Stimulated activated CD4-positive, alpha-beta T cell treated with anti-CD3 and anti-CD28 coated beads, Interleukin-4, amount 100 ng/mL, for 4 hours (primary cell): ENCODE results near the gene RHOA.
"Not testable (repeated sequence)": the region's sequence is repeated elsewhere in the genome, so short reads cannot be mapped to it uniquely, and the experiment has no call there.

Experiments used
- DNase-seq, 2 experiments: peaks; one replicate each; pipeline ENCODE4 v3.0.0-alpha.2; 2020

The RHOA gene

GRCh38 chr3:49358884-49359225, 52.9 kb downstream of the RHOA start:
- peak in 1 of 2 experiments; percentile 15 for DNase-seq

- DNase-seq = peak; percentile 56 to 75
Measured at GRCh38 chr3:49358217-49358883, 53.4 kb downstream of the RHOA start, which contains the start of gene GPX1. GPX1 (minus strand) TSS chr3:49358353; CDS start chr3:49358278, 75 bp downstream.

DNA sequence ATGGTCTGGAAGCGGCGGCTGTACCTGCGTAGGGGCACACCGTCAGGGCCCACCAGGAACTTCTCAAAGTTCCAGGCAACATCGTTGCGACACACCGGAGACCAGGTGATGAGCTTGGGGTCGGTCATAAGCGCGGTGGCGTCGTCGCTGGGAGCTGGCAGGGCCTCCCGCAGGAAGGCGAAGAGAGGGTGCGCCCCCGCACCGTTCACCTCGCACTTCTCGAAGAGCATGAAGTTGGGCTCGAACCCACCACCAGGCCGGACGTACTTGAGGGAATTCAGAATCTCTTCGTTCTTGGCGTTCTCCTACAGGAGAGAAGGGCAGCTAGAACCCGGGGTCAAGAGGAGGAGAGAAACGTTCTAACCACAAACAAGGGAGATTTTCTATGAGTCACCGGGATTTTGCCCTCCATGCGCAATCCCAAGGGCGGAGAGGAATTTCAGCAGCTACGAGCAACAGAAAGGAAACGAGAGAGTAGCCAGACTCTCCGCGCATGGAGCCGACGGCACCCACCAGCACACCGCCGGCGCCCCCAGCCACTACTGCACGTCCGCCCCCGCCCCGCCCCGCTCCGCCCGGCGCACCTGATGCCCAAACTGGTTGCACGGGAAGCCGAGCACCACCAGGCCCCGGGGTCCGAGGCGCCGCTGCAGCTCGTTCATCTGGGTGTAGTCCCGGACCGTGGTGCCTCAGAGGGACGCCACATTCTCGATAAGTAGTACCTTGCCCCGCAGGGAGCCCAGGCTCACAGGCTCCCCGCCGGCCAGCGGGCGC, 54.1 kb downstream of the RHOA start:
- peak; percentile 50 to 54 for DNase-seq

- not testable (repeated sequence) for DNase-seq
Measured at GRCh38 chr3:49357095-49357442, 54.7 kb downstream of the RHOA start.

- DNase-seq = no peak
Measured at GRCh38 chr3:49352890-49353421, 58.8 kb downstream of the RHOA start.

GRCh38 chr3:49352281-49352680, 59.5 kb downstream of the RHOA start:
- no peak for DNase-seq

- DNase-seq = no peak
Measured at GRCh38 chr3:49351521-49352011, 60.2 kb downstream of the RHOA start.

GRCh38 chr3:49349348-49350114, 62.2 kb downstream of the RHOA start:
- DNase-seq = no peak

- not testable (repeated sequence) for DNase-seq
Measured at GRCh38 chr3:49348361-49348760, 63.4 kb downstream of the RHOA start.

DNA sequence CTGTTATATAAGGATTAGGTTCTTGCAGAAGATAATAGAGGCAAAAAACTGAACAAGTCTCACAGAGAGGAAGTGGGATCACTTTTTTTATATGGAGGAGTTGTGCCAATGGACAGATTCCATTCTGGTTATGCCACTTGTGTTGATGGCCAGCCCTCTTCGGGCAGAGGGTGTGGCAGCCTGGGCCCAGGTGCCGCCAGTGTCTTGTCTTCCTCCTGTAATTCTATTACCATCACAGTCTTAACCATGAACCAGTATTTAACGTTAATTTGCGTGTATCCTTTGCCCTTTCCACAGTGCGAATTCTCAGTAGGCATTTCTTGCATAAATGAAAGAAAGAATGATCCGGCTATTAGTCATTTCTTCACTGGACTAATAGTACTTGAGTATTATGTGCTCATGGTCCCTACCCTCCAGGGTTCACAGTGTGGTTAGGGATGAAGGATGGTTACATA, 65.0 kb downstream of the RHOA start:
- DNase-seq = no peak

DNA sequence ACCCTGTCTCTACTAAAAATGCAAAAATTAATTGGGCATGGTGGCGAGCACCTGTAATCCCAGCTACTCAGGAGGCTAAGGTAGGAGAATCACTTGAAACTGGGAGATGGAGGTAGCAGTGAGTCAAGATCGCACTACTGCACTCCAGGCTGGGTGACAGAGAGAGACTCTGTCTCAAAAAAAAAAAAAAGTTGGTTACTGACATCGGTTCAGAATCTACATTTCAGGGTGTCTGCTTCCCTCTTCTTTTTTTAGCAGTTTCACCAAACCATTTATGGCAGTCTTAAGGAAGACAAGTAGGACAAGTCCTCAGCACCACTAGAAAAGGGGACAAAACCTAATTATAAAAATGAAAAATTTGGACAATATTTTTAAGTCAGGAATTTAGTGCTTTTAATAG, 68.6 kb downstream of the RHOA start:
- DNase-seq = no peak

GRCh38 chr3:49341996-49342395, 69.8 kb downstream of the RHOA start:
- no peak for DNase-seq

DNA sequence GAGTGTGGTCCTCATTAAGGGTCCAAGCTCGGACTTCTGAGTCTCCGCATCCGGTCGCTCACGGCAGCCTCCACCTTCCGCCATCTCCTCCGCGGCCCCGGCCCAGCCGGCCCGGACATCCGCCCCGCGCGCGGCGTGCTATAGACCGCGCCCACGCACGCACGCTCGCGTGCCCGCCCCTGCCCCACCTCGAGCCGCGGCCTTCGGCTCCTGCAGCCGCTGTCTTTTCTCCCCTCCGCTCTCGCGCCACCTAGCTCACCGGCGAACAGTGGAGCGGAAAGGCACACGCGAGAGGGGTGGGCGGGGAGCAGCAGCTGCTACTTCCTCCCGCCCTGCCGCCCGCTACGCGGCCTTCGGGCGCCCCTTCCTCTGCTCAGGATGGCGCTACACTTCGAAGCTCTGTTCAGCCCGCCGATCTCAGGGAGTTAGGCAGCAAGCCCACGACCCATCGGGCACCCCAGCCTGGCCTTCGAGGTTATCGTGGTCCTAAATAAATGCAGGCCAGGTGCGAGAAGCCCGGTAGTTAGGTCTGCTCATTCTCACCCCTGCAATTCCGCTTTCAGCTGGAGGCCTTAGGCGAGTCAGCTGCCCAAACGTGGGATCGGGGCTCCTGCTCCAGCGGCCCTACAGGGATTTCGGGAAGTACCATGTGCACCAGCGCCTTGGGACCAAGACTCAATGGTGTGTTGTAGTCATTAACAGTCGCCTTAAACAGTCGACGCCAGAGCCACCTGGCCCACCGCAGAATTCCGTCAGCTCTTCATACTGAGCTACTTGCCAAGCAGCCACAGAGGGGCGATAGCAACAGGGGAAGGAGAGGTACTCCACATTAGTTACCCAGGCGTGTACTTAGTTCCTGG, 71.6 kb downstream of the RHOA start, which contains the start of gene USP4:
Gene USP4, minus strand, starts transcription at position 113 of the 860 bp plus-strand sequence. Its CDS starts 29 bp downstream, at position 84.
- peak; percentile 94 to 95 for DNase-seq

DNA sequence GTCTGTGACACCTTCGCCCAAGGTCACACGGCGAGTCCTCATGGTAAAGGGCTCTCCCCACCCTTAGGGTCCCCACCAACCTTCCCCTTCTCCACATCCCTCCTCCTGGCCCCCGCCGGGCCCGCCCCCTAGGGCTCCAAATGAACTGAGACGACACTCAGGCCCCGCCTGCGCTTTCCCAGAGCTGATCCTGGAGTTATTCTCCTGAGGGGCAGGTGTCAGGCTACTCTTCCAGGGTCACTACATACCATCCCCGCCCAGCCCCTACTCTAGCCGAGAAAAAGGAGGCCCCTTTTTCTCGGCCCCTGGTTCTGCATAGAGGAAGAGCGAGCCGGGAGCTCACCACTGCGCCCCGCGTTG, 72.2 kb downstream of the RHOA start:
- DNase-seq = peak in 1 of 2 experiments; percentile 11

- DNase-seq = no peak
Measured at GRCh38 chr3:49333916-49334633, 77.7 kb downstream of the RHOA start.

DNA sequence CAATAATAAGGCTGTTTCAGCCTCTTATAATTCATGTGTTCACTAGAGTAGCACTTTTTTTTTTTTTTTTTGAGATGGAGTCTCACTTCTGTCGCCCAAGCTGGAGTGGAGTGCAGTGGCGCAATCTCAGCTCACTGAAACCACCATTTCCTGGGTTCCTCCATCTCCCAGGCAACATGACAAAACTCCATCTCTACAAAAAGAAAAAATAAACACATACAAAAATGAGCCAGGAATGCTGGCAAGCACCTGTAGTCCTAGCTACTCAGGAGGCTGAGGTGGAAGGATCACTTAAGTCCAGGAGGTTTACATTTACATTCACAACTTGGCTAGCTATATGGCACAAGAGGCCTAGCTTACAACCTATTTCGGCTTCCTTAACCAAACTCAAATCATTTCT, 78.7 kb downstream of the RHOA start:
- no peak for DNase-seq

DNA sequence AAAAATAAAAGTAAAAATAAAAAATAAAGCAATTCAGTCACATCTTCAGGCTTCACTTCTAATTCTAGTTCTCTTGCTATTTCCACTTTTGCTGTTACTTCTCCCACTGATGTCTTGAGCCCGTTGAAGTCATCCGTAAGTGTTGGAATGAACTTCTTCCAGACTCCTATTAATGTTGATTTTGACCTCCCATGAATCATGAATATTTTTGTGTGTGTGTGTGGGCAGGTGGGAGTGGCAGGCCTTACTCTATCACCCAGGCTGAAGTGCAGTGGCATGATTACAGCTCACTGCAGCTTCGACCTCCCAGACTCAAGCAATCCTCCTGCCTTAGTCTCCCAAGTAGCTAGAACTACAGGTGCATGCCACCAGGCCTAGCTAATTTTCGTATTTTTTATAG, 82.6 kb downstream of the RHOA start:
- no peak for DNase-seq

GRCh38 chr3:49328350-49328749, 83.4 kb downstream of the RHOA start:
- not testable (repeated sequence) for DNase-seq

DNA sequence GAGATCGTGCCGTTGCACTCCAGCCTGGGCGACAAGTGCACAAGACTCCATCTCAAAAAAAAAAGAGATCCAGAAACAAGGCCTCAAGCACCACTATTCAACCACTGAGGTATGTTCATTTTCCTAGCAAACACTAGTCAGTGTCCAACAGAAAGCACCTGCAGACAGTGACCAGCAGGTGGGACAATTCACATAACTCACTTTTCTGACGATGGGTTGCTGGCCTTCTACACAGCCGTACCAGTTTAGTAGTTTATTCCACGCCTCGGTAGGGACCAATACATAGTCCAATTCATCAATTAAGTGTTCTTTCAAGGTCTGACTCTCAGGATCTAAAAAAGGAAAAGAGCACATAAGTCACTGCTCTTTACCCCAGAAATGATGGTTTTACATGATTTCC, 84.3 kb downstream of the RHOA start:
- no peak for DNase-seq

GRCh38 chr3:49324768-49325167, 87.0 kb downstream of the RHOA start:
- no peak for DNase-seq

DNA sequence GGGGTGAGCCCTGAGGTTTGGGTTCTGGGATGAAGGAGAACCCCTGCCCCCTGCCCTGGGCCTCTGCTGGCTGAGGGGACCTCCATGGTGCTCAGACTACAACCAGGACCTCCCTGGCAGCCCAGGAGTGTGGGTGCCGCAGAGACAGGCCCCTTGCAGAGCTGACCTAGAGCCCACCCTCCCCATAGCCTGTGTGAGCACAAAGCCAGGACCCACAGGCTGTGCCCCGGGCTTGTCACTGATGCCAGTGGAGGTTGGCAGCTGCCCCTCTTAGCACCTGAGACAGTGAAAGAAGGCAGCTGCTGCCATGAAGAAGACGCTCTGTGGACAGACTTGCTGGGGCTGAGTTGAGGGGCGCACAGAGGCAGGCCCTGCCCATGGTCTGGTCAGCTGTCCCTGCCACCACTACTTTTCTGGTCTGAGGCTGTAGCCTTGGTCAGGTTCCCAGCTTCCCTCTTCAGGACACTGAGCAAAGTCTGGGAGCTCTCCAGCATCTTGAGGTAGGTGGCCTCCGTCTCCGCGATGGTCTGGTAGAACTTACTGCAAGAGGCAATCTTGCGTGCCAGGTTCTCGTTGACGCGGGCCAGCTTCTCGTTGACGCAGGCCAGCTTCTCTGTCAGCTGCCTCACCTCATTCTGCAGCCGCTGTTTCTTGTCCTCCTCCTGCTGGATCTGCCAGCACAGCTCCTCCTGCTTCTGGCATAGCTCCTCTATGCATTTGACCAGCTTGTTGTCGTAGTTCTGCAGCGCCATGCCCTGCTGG, 94.9 kb downstream of the RHOA start:
- DNase-seq = no peak
